ENCODE measurements around the gene SYNPO2L. TPM values are rescaled to one million over a fixed set of nuclear protein-coding genes. Genes with fewer than 3 reads are reported as not detected.
A peak's percentile ranks its signal among the peaks of the same experiment; 100 is the strongest.

Gene SYNPO2L
- total RNA-seq, 1 donor from 2014 or later, result not detected

GRCh38 chr10:73645251-73645650 lies 10.6 kb downstream of the SYNPO2L start:
- Histone ChIP-seq H3K27me3 (ENCODE audit: control insufficient read depth, insufficient read depth, low read length) (no peaks in the 10 kb centered on the region), H3K4me3 (ENCODE audit: low read depth, low read length) (no peak overlapping the region), H3K36me3 (ENCODE audit: control insufficient read depth, insufficient read depth, low read length) (no peaks in the 10 kb centered on the region)
- FAIRE-seq, result no peak
- DNase-seq (ENCODE audit: low read depth), result no peak
- TF ChIP-seq CTCF (IDR thresholded peaks at IDR 0.05; ENCODE audit: insufficient read depth, low read length, severe bottlenecking), result no peak

- DNase-seq (ENCODE audit: low read depth), result no peak
- FAIRE-seq, result no peak
These were observed 11.1 kb downstream of the SYNPO2L start for GRCh38 chr10:73644767-73645166.

GRCh38 chr10:73644015-73644743 lies 11.7 kb downstream of the SYNPO2L start:
- peak; percentile 61 for DNase-seq (ENCODE audit: low read depth)
- no peak for FAIRE-seq
- TF ChIP-seq CTCF (IDR thresholded peaks at IDR 0.05; ENCODE audit: insufficient read depth, low read length, severe bottlenecking), result peak; percentile 83
- Histone ChIP-seq H3K36me3 (ENCODE audit: control insufficient read depth, insufficient read depth, low read length) (no peaks in the 10 kb centered on the region), H3K27me3 (ENCODE audit: control insufficient read depth, insufficient read depth, low read length) (no peaks in the 10 kb centered on the region), H3K4me3 (ENCODE audit: low read depth, low read length) (no peak overlapping the region)

More at GRCh38 chr10:73644767-73645166, 11.1 kb downstream of the SYNPO2L start:
- Histone ChIP-seq H3K27me3 (ENCODE audit: control insufficient read depth, insufficient read depth, low read length) (no peaks in the 10 kb centered on the region), H3K4me3 (ENCODE audit: low read depth, low read length) (no peak overlapping the region), H3K36me3 (ENCODE audit: control insufficient read depth, insufficient read depth, low read length) (no peaks in the 10 kb centered on the region)
- TF ChIP-seq CTCF (IDR thresholded peaks at IDR 0.05; ENCODE audit: insufficient read depth, low read length, severe bottlenecking), result no peak

GRCh38 chr10:73643362-73643761 lies 12.5 kb downstream of the SYNPO2L start:
- H3K27me3 ChIP-seq (ENCODE audit: control insufficient read depth, insufficient read depth, low read length), result no peaks in the 10 kb centered on the region
- FAIRE-seq (no peak), DNase-seq (ENCODE audit: low read depth) (no peak)
- no peak for TF ChIP-seq CTCF (IDR thresholded peaks at IDR 0.05; ENCODE audit: insufficient read depth, low read length, severe bottlenecking)
- no peaks in the 10 kb centered on the region for H3K36me3 ChIP-seq (ENCODE audit: control insufficient read depth, insufficient read depth, low read length)
- no peak overlapping the region for H3K4me3 ChIP-seq (ENCODE audit: low read depth, low read length)

- Histone ChIP-seq H3K36me3 (ENCODE audit: control insufficient read depth, insufficient read depth, low read length) (no peaks in the 10 kb centered on the region), H3K27me3 (ENCODE audit: control insufficient read depth, insufficient read depth, low read length) (no peaks in the 10 kb centered on the region), H3K4me3 (ENCODE audit: low read depth, low read length) (no peak within 1 kb of the TSS)
- no peak for TF ChIP-seq CTCF (IDR thresholded peaks at IDR 0.05; ENCODE audit: insufficient read depth, low read length, severe bottlenecking)
- no peak for FAIRE-seq
- peak; percentile 27 for DNase-seq (ENCODE audit: low read depth)
These were observed 14.3 kb downstream of the SYNPO2L start, which contains the start of gene MYOZ1 for GRCh38 chr10:73641328-73642060. Gene MYOZ1 (minus strand): TSS chr10:73641474. CDS start chr10:73640017, 1,457 bp downstream.

All from bronchial epithelial cell (primary cell).